ENCODE measurements around the gene ANKRD37.

ANKRD37 gene

DNA sequence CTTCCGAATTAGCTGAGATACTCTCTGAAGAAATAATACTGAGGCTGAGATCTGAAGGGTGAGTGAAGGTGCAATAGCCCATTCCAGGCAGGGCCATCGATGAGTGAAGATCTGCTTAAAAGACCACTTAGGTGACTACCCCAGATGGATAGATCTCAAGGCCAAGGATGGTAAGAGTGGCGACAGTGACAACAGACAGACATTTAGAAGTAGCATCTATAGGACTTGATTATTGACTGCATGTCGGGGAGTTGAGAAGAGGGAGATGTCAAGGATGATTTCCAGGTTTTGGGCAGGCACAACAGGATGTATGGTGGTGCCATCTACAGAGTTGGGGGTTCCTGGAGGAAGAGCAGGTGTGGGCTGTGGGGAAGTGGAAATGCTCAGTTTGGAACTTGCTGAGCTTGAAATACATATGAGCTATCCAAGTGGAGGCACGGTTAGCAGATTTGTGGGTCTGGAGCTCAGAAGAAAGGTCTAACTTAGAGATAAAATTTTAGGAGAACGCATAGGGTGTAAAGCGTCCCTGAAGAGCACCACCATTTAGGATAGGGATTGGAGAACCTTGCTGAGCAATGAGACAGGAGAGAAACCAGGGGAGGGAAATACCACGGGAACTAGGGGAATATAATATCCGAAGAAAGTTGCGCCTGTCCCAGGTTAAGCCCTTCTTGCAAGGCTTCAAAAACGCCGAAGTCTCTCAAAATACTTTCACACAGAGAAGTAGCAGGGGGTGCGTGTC lies 28.4 kb downstream of the ANKRD37 start:
- DNase-seq = peak; percentile 5

DNA sequence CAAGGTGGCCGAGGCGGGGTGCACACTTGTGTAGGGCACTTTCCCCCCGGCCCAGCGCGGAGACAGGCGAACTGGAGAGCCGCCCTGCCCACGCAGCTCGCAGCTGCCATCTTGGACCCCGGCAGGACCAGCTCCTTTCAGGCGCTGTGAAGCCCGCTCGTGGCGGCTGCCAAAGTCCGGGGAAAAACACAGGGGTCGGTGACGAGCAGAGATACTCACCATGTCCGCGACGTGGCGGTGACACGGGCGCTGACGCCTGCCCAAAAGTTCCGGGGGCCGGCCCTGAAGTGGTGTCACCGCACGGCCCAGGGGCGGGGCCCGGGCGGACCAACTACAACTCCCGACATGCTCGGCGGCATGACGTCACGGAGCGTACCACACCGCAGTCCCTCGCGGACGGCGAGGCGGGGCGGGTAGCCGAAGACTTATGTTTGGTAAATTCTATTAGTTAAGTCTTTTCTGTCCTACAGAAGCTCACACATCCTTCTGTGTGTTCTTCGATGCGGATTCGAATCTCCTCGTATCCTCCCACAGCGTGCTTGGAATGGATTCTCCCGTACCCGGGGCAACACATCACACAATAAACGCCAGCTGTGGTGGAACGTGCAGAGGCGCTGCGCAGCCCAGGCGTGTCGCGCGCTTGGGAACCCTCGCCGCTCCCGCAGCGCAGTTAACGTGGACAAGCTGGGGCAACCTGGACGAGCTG lies 29.2 kb downstream of the ANKRD37 start, which contains the start of gene UFSP2:
Gene UFSP2 (minus strand): TSS at position 318 of the 706 bp plus-strand sequence. CDS start 96 bp downstream, at position 222.
- peak; percentile 88 for DNase-seq

GRCh38 chr4:185426960-185427688 lies 30.5 kb downstream of the ANKRD37 start:
- no peak for DNase-seq

DNA sequence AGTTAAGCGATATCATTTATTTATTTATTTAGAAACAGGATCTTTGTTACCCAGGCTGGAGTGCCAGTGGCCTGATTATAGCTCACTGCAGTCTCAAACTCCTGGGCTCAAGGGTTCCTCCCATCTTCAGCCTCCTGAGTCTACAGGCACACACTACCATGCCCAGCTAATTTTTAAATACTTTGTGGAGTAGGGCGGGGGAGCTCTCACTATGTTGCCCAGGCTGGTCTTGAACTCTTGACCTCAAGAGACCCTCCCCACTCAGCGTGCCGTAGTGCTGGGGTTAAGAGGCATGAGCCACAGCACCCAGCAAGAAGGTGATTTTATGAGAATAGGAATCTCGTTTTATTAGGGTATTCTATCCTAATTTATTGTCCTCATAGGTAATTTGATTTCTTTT lies 33.0 kb downstream of the ANKRD37 start:
- DNase-seq = no peak

DNA sequence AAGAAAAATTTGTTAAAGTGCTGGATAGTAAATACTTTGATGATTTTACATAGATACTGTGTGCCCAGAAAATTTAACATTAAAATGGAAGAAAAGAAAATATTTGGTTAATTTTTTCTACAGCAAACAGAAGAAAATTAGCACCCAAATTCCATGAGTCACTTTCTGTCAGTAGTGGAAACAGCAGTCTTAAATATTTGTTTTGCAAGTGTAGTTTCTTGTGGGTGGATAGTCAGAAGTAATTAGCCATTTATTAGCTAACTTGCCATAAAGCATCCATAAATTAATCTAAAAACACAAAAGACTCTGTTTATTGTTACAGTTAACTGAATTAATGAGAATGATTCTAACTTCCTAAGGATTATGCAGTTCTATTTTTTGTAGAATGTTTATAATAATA lies 38.8 kb downstream of the ANKRD37 start:
- DNase-seq = no peak

DNA sequence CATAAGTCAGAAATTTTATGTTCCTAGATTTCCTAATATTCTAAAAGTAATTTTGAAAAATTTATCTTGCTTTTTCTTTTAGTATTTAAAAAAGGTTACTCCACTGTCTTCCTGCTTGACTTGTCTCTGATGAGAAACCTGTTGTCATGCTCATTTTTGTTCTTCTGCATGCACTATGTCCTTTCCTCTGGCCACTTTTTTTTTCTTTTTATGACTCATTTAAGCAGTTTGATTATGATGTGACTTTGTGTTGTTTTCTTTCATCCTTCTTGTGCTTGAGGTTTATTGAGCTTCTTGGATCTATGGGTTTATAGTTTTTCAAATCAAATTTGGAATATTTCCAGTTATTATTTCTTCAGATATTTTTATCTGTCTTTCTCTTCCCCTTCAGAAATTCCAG lies 41.2 kb downstream of the ANKRD37 start:
- no peak for DNase-seq

DNA sequence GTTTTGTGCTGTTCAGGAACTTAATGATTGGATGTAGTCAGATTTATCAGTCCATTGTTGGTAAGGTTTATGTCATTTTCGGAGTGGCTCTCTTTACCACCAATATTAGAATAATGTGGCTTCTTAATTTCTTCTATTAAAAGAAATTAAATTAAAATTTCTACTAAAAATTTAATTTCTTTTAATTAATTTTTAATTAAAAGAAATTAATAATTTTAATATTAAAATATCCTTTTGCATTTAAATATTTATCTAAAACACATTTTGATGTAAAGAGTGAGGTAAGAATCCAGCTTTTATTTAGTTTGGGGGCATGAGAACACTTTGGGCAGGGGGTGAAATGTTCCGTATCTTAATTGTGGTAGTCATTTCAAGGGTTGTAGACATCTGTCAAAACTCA lies 44.8 kb downstream of the ANKRD37 start:
- DNase-seq = no peak

DNA sequence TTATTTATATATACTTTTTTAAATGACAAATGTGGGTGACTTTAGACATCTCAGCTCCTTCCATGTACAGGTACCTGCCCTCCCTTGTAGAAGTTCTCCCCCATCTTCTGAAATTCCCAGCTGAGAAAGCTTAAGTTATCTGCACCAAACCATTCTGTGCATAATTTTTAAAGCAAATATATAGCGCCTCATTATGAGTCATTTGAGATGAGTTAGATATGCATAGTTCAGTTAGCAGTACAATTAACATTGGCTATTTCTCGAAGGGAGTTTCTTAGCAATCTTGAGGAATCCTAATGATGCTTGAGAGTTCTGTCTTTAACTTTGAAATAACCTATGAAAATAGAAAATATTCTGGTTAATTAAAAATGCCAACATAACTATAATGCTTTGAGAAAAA lies 48.6 kb downstream of the ANKRD37 start:
- no peak for DNase-seq

All from RPMI8226 (cell line).